HG03196 (cell line): ENCODE measurements around the gene IDI2.
"Not testable (repeated sequence)": the region's sequence is repeated elsewhere in the genome, so short reads cannot be mapped to it uniquely, and the experiment has no call there.

Source experiments
- ATAC-seq: cut with Tn5 transposase; IDR thresholded peaks from one replicate; pipeline ENCODE4 v1.9.1; 2021; ENCODE audit not compliant: unreplicated experiment

Gene IDI2

DNA sequence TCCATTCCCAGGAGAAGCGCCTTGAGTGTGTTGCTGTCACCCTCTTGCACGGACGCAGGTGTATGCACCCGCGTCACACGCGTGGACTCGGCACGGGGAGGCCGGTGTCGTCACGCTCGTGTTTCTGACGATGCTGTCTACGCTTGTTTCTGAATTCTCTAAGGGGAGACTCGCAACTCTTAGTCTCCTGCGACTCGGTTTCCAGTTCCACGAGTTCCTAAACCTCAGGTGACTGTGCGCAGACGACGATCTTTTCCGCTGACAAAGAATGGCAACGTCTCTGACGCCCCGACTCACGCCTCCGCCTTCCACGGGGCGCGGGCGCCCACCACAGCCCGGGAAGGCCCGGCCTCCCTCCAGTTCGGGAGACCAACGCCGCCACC is 22.7 kb upstream of the IDI2 start:
- no peak for ATAC-seq

GRCh38 chr10:1047937-1048336 is 22.3 kb upstream of the IDI2 start:
- ATAC-seq = no peak

GRCh38 chr10:1045415-1045814 is 19.8 kb upstream of the IDI2 start:
- no peak for ATAC-seq

DNA sequence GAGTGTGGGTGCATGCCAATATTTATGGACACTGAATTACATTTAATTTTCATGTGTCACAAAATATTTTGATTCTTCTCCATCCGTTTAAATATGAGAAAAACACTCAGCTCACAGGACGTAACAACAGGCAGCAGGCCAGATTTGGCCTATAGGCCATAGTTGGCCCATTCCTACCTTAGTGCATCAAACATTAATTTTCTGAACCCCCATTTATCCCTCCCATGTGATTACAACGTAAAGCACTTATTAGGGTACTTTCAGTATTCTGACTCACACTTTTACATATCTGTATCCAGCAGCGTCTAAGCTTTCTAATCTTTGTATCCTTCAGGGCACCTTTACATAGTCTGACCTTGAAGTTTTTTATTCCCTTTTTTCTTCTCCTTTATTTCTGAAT is 19.3 kb upstream of the IDI2 start:
- ATAC-seq = no peak

- ATAC-seq = no peak
Measured at GRCh38 chr10:1044146-1044545, 18.5 kb upstream of the IDI2 start.

DNA sequence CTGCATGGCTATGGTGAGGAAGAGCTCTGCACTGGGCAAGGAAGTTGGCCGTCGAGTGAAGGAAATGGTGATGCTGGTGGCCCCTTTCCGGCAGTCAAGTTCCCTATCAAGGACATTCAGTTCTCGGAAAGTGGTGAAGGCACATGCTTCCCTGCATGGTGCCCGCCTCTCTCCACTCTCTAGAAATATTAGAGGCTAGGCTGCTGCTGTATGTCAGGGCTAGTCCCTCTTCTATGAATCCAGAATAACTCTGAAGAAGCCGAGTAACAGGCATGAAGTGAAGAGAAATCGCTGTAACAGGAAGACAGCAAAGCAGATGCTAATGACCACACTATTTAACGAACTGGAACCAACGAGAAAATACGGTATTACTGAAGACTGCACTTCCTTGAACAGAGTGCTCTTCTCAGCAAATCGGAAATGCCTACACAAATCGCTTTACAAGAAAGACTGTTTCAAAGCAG is 17.9 kb upstream of the IDI2 start:
- ATAC-seq = peak; percentile 55

- no peak for ATAC-seq
Measured at GRCh38 chr10:1041514-1041913, 15.9 kb upstream of the IDI2 start.

GRCh38 chr10:1040133-1040532 is 14.5 kb upstream of the IDI2 start:
- no peak for ATAC-seq

DNA sequence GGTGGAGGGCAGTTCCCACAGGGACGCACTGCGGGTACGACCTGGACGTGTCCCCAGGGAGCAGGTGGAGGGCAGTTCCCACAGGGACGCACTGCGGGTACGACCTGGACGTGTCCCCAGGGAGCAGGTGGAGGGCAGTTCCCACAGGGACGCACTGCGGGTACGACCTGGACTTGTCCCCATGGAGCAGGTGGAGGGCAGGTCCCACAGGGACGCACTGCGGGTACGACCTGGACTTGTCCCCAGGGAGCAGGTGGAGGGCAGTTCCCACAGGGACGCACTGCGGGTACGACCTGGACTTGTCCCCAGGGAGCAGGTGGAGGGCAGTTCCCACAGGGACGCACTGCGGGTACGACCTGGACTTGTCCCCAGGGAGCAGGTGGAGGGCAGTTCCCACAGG is 13.1 kb upstream of the IDI2 start:
- not testable (repeated sequence) for ATAC-seq

DNA sequence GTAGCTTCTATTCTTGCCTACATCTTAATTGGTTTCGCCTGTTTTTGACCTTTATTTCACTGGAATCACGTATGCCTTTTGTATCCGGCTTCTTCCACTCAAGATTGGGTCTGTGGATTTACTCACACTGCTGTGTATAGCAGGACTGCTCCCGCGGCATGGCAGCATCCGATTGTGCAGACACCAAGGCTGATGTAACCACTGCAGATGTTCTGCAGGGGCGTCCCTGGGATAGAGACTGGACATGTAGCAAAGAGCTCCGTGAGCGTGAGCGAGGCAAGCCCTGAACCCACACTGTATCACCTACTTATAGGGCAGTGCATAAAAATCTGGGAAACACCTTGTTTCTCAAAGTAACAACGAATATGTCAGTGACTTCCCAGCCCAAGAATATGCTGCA is 11.4 kb upstream of the IDI2 start:
- no peak for ATAC-seq

DNA sequence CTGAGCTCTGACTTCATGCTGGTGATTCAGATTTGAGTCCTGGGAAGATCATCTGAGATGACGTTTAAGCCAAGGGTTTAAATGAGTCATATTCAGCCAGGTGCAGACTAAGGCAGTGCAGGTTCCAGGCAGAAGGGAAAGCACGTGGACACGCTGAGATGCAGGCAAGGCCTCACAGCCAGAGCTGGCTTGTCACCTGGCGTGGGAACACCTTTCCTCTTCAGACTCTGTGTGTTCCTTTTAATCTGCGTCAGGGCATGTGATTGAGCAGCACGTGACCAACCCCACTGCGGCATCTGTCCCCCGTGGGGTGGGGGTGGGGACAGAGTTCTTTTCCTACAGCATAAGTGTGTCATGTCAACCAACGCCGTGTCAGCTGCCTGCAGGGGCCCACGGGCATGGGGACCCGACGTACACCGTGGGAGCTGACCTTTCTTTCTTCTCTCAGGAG is 10.7 kb upstream of the IDI2 start:
- no peak for ATAC-seq

GRCh38 chr10:1035201-1035600 is 9.5 kb upstream of the IDI2 start:
- no peak for ATAC-seq

DNA sequence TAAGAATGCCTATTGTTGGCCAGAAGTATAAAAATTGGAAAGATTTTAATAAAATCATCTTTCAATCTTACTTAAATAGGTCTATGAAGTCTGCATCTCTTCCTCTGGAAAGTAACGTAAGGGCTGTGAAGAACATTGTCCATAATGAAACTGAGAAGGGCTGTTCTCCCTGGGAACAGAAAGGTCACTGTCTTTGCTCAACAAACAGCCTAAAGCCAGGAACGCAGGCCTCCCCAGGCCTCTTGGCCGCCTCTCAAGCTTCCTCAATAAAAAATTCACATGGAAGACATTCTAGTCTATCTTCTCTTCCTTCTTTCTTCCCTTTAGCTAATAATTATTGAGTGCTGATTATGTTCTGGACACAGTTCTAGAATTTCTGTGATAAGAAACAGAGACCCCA is 9.1 kb upstream of the IDI2 start:
- no peak for ATAC-seq

GRCh38 chr10:1033601-1034000 is 7.9 kb upstream of the IDI2 start:
- no peak for ATAC-seq

- no peak for ATAC-seq
Measured at GRCh38 chr10:1029838-1030237, 4.2 kb upstream of the IDI2 start.

GRCh38 chr10:1026578-1026977 is 919 bp upstream of the IDI2 start:
- ATAC-seq = no peak

GRCh38 chr10:1024103-1024502 is 1.6 kb downstream of the IDI2 start:
- ATAC-seq = no peak

- no peak for ATAC-seq
Measured at GRCh38 chr10:1022413-1022812, 3.2 kb downstream of the IDI2 start.

DNA sequence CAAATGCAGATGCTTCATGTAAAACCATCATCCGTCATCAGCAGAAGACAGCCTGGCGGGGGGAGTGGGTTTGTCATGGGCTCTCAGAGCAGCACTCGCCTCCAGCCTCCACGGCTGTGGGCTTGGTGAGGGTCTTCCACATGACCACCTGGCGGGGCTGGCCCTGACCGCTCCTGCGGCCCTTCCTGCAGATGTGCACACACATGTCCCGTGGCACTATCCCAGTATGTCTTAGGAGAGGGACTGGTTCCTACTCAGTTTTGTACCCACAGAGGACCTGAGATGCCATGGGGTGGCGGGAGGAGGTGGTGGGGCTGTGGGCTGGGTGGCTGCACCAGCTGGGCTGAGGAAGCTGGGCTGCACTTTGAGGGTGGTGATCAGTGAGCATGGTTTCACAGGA is 4.7 kb downstream of the IDI2 start:
- ATAC-seq = no peak

- no peak for ATAC-seq
Measured at GRCh38 chr10:1020460-1020859, 5.2 kb downstream of the IDI2 start.

DNA sequence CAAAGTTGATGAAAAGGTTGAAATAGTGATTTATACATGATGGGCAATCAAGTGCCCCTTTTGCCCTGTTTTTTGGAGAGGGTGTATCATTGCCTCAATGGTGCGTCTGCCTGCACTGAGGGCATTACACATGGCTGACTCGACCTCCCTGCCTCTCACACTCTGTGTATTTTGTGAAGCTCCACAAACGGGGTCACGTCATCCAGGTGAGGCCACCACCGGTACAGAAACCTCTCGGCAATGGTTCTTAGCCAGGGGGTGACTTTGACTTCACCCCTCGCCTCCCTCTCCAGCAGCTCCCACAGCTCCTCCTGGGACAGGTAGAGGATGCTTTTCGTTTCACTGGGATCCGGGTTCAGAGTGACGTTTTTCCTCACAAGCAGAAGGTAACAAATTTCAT is 6.3 kb downstream of the IDI2 start:
- ATAC-seq = no peak

GRCh38 chr10:1015688-1016087 is 10.0 kb downstream of the IDI2 start:
- no peak for ATAC-seq

DNA sequence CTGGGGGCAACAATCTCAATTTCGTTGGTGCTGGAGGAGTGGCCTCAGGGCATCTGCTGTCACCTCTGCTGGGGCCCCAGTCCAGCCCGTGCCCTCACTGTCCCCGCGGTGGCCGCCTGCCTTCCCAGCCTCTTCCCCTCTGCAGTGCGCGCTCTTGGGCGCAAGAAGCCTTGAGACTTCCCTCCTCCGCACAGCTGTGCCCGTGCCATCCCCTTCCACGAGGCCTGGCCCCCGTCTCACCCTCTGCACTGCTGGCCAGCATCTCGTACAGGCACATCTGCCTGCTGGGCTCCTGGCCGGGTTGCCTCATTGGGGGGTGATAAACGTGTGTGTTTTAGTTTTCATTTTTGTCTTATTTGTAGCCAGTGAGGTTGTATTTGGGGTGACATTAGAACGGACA is 14.0 kb downstream of the IDI2 start:
- ATAC-seq = no peak

DNA sequence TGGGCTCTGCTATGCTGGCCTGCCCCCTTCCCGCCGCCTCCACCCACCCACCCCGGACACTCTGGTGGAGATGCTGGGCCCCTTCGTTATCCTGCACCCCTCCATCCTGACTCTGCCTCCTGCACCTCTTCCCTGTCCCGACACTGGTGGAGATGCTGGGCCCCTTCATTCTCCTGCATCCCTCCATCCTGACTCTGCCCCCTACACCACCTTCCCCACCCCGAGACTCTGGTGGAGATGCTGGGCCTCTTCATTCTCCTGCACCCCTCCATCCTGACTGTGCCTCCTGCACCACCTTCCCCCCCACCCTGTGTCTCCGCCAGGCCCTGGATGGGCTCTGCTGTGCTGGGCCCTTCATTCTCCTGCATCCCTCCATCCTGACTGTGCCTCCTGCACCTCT is 15.0 kb downstream of the IDI2 start:
- ATAC-seq = no peak
